WI38 (cell line): ENCODE results near the gene EXOC6.

Source experiments
- H3K4me3 ChIP-seq: 2 replicates; pipeline ENCODE4 v1.5.1; 2011; ENCODE audit warnings: low read depth, mild to moderate bottlenecking, control low read depth, low read length
- CTCF ChIP-seq: IDR thresholded peaks from 2 replicates; pipeline ENCODE4 v1.5.1; 2012; ENCODE audit warnings: low read depth, mild to moderate bottlenecking, control low read depth, low read length

The EXOC6 gene

GRCh38 chr10:92811986-92812385, 36.3 kb upstream of the EXOC6 start:
- H3K4me3 ChIP-seq, result no peak overlapping the region
- no peak for TF ChIP-seq CTCF

GRCh38 chr10:92813979-92814378, 34.3 kb upstream of the EXOC6 start:
- no peak for TF ChIP-seq CTCF
- H3K4me3 ChIP-seq, result no peak overlapping the region

DNA sequence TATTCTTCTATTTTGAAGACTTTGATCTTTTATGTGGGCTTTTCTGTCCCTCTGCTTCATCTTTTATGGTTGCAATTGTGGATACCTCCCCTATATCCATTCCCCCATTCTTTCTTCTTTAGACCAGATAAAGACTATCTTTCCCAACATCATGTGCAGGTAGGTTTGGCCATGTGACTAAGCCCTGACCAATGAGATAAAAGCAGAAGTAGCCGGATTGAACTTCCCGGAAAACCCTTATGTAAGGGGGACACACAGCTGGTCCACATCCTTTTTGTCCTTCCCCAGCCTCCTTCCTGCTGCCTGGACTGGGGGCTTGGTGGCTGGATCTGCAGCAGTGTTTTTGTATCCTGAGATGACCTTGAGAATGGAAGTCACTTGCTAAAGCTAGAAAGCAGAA, 33.5 kb upstream of the EXOC6 start:
- no peak for TF ChIP-seq CTCF
- H3K4me3 ChIP-seq, result no peak overlapping the region

GRCh38 chr10:92816091-92816531, 32.2 kb upstream of the EXOC6 start:
- H3K4me3 ChIP-seq, result no peak overlapping the region
- TF ChIP-seq CTCF, result no peak

GRCh38 chr10:92822060-92822634, 26.2 kb upstream of the EXOC6 start:
- no peak for TF ChIP-seq CTCF
- H3K4me3 ChIP-seq, result no peak overlapping the region

DNA sequence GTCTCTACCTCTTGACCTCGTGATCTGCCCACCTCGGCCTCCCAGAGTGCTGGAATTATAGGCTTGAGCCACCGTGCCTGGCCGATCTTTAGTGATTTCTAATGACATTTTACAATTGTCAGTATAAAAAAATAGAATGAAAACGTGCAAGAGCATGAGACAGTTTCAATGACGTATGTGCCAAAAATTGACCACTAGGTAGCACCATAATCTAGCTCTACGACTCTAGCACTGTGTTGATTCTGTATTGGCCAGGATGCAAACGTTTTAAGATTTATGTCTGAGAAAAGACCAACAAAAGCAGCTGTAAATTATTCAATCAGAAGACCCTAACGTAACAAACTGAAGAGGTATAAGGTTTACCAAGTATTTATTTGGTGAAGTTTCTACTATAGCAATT, 25.4 kb upstream of the EXOC6 start:
- H3K4me3 ChIP-seq, result no peak overlapping the region
- no peak for TF ChIP-seq CTCF

DNA sequence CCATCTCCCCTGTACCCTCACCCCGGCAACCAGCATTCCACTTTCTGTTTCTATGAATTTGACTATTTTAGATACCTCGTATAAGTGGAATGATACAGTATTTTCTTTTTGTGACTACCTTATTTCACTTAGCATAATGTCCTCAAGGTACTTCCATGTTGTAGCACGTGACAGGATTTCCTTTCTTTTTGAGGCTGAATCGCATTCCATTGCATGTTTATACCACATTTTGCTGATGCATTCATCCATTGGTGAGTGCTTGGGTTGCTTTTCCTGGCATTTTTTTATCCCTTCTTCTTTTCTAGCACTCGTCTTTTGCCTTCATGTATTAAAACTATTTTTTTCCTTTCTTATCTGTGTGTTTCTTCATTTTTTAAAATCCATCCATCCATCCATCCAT, 22.3 kb upstream of the EXOC6 start:
- no peak overlapping the region for H3K4me3 ChIP-seq
- TF ChIP-seq CTCF, result no peak
